HFFc6 (cell line): ENCODE results near the gene VAMP4. TPM values are rescaled to one million over a fixed set of nuclear protein-coding genes. Genes with fewer than 3 reads are reported as not detected.

Source experiments
- DNase-seq: peaks from one replicate; pipeline ENCODE4 v3.0.0-alpha.2; 2018
- H3K27ac Mint-ChIP-seq: 2 replicates; pipeline ENCODE4 v1.8.0; 2020; ENCODE audit warnings: mild to moderate bottlenecking, mixed read lengths
- H3K27me3 Mint-ChIP-seq: 2 replicates; pipeline ENCODE4 v1.8.0; 2021; ENCODE audit warnings: mild to moderate bottlenecking, moderate library complexity, mixed read lengths; ENCODE audit not compliant: insufficient read depth
- H3K36me3 Mint-ChIP-seq: 2 replicates; pipeline ENCODE4 v1.8.0; 2021; ENCODE audit warnings: low read depth, mixed read lengths
- H3K4me1 Mint-ChIP-seq: 2 replicates; pipeline ENCODE4 v1.8.0; 2020; ENCODE audit warnings: low read depth, mixed read lengths
- H3K4me3 Mint-ChIP-seq: 2 replicates; pipeline ENCODE4 v1.8.0; 2020; ENCODE audit warnings: mild to moderate bottlenecking, moderate library complexity, mixed read lengths
- H3K9me3 Mint-ChIP-seq: 2 replicates; pipeline ENCODE4 v1.8.0; 2020; ENCODE audit warnings: mild to moderate bottlenecking, mixed read lengths
- total RNA-seq, 6 experiments: library from RNA; stranded (reverse); fragmentation: NEBNext Ultra II Directional; extraction: Animal tissue kit (Norgen Biotek cat#: 25700); gene quantifications; 2 replicates in 1 of 6; 3 replicates in 5 of 6; pipeline ENCODE4 v1.2.3, GENCODE V29; 2021
- TF ChIP-seq, protein P1 (sequence below): fragments of 200-600 bp; sonication (generic); IDR thresholded peaks from 2 replicates; pipeline ENCODE4 v1.5.0; 2021; ENCODE audit warnings: antibody characterized with exemption, mild to moderate bottlenecking

Gene VAMP4
- total RNA-seq, 6 experiments from 2014 or later = 12.8 to 14.7 (median 13.4) TPM

DNA sequence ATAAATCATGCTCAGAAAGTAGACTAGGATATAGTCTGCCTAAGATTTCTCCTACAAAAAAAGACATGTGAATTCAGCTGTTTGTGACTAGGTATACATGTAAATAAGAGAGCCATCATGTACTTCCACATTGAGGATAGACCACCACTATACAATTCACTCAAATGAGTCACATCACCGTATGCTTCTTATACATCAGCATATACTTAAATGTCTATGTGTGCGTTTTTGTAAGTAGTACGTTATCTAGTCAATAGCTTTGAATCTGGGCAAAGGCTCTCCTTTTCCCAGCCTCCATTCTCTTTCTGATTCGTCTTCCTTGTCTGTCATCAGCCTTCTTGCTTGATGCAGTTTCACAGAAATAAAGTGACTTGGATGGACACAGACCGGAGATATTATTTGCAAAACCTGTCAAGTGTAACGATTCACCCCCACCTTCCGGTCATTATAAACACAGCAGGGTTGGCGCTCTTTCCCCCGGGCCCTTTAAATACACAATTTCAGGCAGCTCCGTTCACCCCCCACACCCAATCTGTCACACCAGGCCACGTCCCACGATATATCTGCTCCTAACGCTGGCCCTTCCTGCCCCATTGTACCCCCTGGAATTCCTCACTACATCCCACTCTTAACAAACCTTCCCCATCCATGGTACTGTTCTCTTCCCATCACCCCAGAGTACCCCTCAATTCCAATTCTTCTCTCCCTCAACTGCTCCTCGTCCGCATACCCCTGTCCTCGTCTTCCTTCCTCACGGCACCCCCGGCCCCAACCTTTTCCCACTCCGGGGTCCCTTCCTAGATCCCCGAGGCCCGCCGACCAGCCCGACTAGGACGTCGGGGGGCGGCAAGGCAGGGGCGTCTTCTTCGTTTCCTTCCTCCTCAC is 636 bp downstream of the VAMP4 start:
- Mint-ChIP-seq H3K27ac (peak overlapping the region; percentile 100), H3K9me3 (no peaks in the 10 kb centered on the region), H3K27me3 (no peaks in the 10 kb centered on the region; the same call in 1 of the 2 replicates), H3K4me1 (peaks cover 62% of the 10 kb centered on the region), H3K36me3 (peaks cover 7% of the 10 kb centered on the region), H3K4me3 (peak overlapping the region; percentile 94)
- DNase-seq = no peak
- TF ChIP-seq, protein P1, sequence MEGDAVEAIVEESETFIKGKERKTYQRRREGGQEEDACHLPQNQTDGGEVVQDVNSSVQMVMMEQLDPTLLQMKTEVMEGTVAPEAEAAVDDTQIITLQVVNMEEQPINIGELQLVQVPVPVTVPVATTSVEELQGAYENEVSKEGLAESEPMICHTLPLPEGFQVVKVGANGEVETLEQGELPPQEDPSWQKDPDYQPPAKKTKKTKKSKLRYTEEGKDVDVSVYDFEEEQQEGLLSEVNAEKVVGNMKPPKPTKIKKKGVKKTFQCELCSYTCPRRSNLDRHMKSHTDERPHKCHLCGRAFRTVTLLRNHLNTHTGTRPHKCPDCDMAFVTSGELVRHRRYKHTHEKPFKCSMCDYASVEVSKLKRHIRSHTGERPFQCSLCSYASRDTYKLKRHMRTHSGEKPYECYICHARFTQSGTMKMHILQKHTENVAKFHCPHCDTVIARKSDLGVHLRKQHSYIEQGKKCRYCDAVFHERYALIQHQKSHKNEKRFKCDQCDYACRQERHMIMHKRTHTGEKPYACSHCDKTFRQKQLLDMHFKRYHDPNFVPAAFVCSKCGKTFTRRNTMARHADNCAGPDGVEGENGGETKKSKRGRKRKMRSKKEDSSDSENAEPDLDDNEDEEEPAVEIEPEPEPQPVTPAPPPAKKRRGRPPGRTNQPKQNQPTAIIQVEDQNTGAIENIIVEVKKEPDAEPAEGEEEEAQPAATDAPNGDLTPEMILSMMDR = peak; percentile 45

DNA sequence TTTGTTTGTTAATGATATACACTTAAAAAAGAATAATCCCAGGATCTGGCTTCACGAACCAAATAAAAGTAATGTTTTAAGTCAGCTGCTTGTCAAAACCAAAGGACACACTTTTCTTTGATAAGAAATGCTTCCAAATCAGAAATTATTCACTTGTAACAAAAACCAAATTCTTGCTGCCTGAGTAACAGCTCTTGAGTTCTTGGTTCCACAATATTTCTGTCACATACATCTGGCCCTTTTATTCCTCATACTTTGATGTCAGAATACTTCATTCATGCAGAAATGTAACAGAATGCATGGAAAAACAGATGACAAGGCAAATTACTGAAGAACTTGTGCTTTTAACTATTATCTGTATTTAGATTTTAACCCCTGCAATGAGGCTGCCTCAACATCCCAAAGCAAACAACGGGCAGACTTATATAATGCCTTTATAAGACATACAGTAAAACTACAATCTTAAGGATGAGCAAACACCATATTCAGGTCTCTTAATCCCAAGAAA is 1.5 kb downstream of the VAMP4 start:
- Mint-ChIP-seq H3K36me3 (peaks cover 7% of the 10 kb centered on the region), H3K27me3 (no peaks in the 10 kb centered on the region; the same call in 1 of the 2 replicates), H3K9me3 (no peaks in the 10 kb centered on the region), H3K4me1 (peaks cover 62% of the 10 kb centered on the region), H3K4me3 (peak overlapping the region; percentile 94), H3K27ac (peak overlapping the region; percentile 100)
- TF ChIP-seq, protein P1 = no peak
- DNase-seq = no peak

DNA sequence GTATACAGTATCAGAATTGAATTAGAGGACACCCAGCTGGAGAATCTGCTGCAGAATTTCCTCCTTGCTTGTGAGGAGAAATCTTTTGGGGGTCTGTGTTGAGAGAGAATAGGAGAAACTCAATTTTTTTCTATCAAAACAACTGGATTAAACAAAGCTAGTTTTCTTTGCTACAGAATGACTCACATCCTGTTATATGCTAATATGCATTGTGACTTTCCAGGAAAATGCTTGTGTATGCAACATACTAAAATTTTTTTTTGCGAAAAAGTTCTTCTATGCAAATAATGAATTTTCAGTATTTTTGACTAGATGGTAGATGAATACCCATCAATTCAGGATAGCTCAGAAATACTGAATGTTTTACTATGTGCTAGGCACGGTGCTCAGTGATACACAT is 2.2 kb downstream of the VAMP4 start:
- Mint-ChIP-seq H3K9me3 (no peaks in the 10 kb centered on the region), H3K4me1 (peaks cover 62% of the 10 kb centered on the region), H3K36me3 (peaks cover 7% of the 10 kb centered on the region), H3K4me3 (peak overlapping the region; percentile 94), H3K27me3 (no peaks in the 10 kb centered on the region; the same call in 1 of the 2 replicates), H3K27ac (peak overlapping the region; percentile 100)
- no peak for DNase-seq
- TF ChIP-seq, protein P1 = no peak

DNA sequence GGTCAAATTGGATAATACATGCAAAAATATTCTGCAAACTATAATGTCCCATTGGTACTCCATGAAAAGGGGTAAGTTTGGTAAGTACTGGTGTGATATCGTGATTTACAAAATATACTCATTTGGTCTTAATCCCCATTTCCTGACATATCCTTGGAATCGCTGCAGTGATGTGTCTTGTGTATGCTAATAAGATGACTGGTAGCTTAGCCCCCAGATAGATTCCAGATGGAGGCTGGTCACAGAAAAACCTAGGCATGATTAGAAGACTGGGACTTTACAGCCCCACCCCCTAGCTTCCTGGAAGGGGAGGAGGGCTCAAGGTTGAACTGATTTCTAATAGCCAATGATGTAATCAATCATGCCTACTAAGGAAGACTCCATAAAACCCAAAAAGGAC is 3.0 kb downstream of the VAMP4 start:
- DNase-seq = peak; percentile 43
- H3K4me3 Mint-ChIP-seq = peak overlapping the region; percentile 94

DNA sequence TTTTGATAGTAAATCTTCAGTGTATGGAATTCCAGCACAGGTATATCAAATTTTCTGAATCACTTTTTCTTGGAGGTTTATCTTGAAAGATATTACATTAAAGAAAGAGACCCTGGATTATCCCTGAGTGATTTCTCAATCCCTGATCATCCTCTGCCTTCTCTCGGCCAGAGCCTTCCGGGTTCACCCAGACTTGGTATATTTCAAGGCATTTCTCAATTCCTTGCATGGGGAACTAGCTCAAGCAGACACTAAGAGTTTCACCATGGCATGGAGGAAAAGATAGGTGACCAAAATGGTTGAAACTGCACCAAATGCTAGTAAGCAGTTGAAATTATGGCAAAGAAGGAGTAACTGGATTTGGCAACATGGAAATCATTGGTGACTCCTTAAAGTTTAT is 5.7 kb downstream of the VAMP4 start:
- H3K36me3 Mint-ChIP-seq = peaks cover 11% of the 10 kb centered on the region
- TF ChIP-seq, protein P1 = no peak
- H3K27me3 Mint-ChIP-seq = no peaks in the 10 kb centered on the region
- H3K27ac Mint-ChIP-seq = no peak overlapping the region
- no peak overlapping the region for H3K4me3 Mint-ChIP-seq
- peaks cover 37% of the 10 kb centered on the region for H3K4me1 Mint-ChIP-seq
- DNase-seq = no peak
- H3K9me3 Mint-ChIP-seq = no peaks in the 10 kb centered on the region

More for the DNA sequence above, 3.0 kb downstream of the VAMP4 start:
- H3K9me3 Mint-ChIP-seq = no peaks in the 10 kb centered on the region
- TF ChIP-seq, protein P1 = no peak
- peak overlapping the region; percentile 100 for H3K27ac Mint-ChIP-seq
- H3K4me1 Mint-ChIP-seq = peaks cover 55% of the 10 kb centered on the region
- H3K36me3 Mint-ChIP-seq = peaks cover 11% of the 10 kb centered on the region
- H3K27me3 Mint-ChIP-seq = no peaks in the 10 kb centered on the region; the same call in 1 of the 2 replicates
